NCI-H526 treated with DMSO at 0.1 percent for 48 hours (cell line): Measurements from ENCODE around the gene TEKTIP1.
"Not testable (repeated sequence)": the region's sequence is repeated elsewhere in the genome, so short reads cannot be mapped to it uniquely, and the experiment has no call there.

ENCODE experiments used
- DNase-seq: peaks from one replicate; lab custom pipeline; 2025; lab: John Stamatoyannopoulos, UW

TEKTIP1 gene

GRCh38 chr19:3507371-3508120 lies 31.4 kb upstream of the TEKTIP1 start:
- no peak for DNase-seq

DNA sequence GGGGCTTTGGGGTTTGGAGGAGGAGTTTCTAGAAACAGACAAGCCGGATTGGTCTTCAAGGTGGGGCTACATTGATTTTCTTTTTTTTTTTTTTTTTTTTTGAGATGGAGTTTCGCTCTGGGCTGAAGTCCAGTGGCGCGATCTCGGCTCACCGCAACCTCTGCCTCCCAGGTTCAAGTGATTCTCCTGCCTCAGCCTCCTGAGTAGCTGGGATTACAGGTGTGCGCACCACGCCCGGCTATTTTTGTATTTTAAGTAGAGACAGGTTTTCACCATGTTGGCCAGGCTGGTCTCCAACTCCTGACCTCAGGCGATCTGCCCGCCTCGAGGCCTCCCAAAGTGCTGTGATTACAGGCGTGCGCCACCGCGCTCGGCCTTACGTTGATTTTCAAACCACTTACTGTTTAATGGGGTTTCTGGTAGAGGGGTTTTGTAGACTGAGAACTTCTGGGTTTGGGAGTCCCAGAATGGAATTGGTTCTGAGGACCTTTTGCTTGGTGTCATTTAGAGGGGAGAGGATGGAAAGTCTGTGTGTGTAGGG lies 30.8 kb upstream of the TEKTIP1 start:
- not testable (repeated sequence) for DNase-seq

GRCh38 chr19:3508771-3509535 lies 30.0 kb upstream of the TEKTIP1 start:
- DNase-seq = no peak

DNA sequence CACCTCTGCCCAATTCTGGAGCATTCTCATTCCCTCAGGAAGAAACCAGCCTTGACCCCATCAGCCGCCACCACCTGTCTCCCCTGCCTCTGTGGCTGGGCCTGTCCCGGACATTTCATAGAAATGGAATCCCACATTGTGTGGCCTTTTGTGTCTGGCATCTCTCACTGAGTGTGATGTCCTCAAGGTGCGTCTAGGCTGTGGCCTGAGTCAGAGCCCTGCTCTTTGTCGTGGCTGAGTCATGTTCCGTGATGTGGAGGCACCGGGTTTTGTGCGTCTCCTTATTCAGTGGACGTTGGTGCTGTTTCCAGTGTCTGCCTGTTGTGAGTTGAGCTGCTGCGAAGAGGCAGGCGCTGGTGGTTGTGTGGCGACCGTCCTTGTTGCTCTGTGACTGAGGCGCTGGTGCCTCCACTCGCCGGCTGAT lies 29.4 kb upstream of the TEKTIP1 start:
- no peak for DNase-seq

DNA sequence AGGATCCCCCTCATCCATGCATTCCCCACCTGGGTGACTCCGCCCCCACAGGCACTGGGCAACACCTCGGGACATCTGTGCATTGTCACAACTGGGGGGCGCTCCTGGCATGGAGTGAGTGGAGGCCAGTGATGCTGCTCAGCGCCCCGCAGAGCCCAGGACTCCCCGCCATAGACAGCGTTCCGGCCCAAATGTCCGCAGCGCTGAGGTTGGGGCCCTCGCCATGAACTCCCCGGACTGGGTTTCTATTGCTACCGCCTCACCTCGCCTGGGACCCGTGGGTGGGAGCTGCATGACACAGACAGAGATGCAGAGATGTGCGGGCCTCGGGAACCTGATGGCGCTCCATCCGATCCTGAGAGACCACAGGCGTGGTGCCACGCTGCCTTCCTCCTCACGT lies 28.2 kb upstream of the TEKTIP1 start:
- no peak for DNase-seq

DNA sequence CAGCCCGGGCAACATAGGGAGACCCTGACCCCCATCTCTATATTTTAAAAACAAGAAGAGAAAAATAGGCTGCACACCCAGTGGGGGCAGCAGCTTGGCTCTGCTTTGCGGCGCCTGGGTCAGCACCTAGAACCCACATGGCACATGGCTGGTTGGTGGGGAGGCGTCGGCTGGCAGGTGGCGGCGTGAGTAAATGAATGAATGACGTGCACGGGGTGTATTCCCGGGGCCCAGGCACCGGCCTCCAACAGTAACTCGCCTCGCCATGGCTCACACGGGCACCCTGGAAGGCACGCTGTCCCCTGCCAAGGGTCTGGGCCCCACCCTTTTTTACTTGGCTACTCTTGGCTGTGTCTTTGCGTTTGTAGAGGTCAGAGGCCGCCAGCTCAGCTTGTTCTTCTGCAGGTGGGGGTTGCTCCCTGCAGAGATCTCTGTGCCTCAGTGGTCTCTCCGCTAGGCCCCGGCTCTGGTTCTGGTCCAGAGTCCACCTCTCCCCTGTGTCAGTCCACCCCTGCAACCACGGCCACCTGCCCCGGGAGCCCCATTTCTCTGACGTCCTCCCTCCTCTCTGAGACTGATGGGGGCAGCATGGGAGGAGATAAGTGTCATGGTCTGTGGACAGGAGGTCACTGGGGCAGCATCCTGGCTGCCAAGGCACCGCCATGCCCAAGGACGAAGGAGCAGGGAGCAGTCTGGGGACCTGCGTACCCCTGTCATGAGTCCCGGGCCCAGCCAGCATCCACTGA lies 27.3 kb upstream of the TEKTIP1 start:
- no peak for DNase-seq

- no peak for DNase-seq
These were observed 26.3 kb upstream of the TEKTIP1 start for GRCh38 chr19:3512562-3513228.

- no peak for DNase-seq
These were observed 25.5 kb upstream of the TEKTIP1 start for GRCh38 chr19:3513229-3514140.

DNA sequence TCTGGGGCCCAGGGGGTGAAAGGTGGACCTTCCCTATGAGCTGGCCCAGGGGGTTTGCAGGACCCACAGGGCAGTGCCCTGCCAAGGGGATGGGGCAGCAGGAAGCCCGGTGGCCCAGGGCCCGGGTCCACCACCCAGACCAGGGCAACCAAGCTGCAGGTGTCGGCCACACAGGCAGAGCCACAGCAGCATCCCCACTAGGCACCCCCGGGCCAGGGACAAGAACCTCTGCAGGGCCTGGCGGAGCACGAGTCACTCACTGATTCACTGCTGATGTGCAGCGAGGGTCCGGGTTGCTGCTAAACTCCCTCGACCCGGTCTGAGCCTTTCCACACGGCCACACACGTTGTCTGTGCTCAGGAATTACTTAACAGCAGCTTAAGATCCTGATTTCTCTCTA lies 24.0 kb upstream of the TEKTIP1 start:
- DNase-seq = no peak

DNA sequence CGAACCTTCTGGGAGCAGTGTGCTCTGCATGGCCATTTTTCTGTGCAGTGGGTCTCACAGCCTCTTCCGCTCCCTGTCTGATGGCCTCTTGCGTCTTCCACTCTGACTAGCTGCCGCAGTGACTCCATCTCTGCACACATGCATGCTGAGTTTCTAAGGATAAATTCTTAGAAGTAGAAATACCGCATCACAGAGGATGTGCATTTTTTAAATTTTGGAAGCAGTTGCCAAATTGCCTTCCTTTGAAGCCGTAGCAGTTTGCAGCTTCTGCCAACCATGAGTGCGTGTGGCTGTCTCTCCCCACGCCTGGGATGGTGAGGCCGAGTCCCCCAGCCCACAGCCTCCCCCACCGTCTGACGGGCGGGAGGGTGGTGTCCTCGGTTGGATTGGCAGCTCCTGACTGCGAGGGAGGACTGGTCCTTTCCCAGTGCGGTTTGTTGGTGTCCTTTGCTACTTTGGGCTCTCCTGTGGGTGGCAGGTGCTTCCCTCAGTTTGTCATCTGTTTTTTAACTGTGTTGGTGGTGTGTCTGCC lies 23.0 kb upstream of the TEKTIP1 start:
- no peak for DNase-seq

DNA sequence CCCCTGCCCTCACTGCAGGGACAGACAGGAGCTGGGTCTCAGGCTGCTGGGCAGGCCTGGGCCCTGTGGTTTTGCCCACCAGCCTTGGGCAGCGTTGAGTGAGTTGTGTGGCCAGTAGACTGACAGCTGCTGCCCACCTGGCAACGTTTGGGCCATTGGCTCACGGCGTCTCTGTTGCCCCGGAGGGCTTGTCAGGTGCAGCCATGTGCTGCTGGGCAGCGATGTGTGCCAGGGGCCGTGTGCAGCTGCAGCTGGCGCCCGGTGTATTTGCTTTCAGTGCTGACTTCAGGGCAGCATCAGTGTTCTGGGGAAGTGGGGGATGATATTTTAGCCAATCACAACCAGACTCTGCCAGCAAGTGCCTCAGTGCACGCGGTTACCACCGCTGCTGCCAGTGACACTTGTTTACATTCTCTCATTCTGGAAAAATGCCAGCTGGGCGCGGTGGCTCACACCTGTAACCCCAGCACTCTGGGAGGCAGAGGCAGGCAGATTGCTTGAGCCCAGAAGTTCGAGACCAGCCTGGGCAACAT lies 22.2 kb upstream of the TEKTIP1 start:
- peak; percentile 25 for DNase-seq

GRCh38 chr19:3517638-3518037 lies 21.3 kb upstream of the TEKTIP1 start:
- no peak for DNase-seq

GRCh38 chr19:3518255-3518654 lies 20.7 kb upstream of the TEKTIP1 start:
- no peak for DNase-seq

DNA sequence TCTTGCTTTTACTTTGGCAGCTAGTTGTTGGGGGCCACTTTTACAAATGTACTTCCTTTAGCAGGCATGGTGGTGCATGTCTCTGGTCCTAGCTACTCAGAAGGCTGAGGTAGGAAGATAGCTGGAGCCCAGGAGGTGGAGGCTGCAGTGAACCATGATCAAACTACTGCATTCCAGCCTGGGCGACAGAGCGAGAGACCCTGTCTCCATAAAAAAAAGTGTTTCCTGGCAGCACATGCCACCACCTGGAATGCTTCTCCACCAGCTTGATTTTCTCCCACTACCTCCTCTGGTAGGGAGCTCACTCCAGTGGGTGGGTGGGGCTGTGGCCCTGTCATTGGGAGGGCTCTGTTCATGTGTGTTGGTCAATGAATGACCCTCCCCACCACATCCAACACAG lies 20.3 kb upstream of the TEKTIP1 start:
- DNase-seq = no peak

GRCh38 chr19:3519126-3519525 lies 19.8 kb upstream of the TEKTIP1 start:
- DNase-seq = no peak

DNA sequence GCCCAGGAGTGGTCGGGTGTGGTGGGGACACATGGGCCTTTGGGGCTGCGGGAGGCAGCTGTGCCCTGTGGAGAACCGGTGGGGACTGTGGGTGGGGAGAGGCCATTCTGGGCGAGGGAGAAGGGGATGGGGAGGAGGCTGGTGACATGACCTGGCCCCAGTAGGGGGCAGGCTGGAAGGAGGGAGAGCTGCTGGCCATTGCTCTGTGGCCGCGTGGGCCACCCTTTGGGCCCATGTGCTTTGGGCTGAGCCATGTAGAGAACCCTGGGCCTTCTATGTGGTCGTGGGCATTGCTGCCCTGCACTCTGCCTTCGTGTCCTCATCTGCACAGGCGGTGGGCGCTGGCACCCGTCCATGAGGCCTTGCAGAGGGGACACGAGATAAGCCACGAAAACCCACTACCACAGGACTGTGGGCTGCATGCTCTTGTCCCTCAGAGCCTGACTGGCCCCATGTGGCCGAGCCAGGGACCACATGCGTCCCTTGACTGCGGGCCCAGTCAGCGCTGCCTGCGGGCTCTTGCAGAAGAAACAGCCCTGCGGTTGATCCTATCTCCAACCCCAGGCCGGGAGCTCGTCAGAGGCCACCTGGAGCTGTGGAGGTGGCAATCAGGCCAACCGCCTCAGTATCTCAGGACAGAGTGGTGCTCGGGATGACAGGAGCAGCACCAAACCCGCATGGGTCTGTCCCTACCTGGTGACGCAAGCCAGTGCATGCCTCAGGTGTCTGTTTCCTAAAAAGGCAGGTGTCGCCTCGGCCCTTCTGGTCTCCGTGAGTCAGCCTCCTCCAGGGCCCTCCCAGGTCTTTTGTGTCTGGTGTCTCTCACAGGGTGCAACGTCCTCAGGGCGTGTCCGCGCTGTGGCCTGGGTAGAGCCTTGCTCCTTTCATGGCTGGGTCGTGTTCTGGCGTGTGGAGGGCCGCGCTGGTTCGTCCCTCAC lies 18.5 kb upstream of the TEKTIP1 start:
- no peak for DNase-seq

DNA sequence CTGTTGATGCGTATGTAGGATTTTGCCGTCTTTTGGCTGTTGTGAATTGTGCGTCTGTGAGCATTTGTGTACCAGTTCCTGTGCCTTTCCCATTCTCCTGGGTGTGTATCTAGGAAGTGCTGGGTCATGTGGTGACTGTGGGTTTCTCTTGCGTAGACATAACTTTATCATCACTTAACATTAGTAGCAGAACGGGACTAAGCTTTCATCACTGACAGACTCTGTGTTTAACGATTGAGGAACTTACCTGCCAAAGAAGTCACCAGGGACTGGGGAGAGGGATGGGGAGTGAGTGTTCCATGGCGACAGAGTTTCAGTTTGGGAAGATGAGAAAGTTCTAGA lies 17.9 kb upstream of the TEKTIP1 start:
- no peak for DNase-seq

DNA sequence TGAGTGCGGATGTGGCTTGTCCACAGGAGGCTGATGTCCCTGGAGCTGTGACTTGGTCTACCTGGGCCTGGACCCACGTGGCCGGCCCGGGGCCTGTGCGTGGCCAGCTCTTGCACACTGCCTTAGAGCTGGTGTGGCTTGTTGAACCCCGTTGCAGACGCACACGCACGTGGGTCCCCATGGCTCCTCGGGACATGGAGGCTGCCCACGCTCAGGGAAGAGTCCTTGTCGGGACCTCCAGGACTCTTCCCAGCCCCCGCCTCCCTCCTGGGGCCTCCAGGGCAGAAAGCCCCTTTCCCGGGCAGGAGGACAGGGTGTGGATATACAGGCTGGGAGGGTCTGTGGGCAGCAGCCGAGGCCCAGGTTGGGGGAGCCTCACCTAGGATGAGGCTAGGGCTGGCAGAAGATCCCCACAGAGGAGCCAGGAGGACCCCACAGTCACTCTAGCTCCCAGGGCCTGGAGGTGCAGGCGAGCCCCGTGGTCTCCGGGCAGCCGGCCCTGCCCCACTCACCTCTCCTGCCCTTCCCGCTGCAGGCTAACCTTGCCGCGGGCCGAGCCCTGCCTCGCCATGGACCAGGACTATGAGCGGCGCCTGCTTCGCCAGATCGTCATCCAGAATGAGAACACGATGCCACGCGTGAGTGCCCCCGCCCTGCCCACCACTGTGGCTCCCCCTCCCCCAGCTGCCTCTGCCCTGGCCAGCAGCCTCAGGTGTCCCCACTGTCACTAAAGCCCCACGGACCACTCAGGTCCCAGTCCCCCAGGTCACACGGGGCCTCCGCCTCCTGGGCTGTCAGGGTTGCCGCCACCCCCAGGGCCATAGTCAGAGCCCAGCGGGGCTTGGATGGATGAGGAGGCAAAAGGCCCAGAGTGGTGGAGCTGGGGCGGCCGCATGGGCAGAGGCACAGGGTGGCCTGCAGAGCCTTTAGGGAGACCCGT lies 16.3 kb upstream of the TEKTIP1 start:
- no peak for DNase-seq
